ENCODE measurements around the gene STRIT1. TPM values are rescaled to one million over a fixed set of nuclear protein-coding genes. Genes with fewer than 3 reads are reported as not detected.

STRIT1 gene
- total and polyA plus RNA-seq, 2 of the 4 experiments (the other 2 are of a cell fraction), result not detected

GRCh38 chr3:155317211-155317610 lies 23.7 kb upstream of the STRIT1 start:
- DNase-seq (no peak), ATAC-seq (ENCODE audit: low read depth) (no peak)
- no peak overlapping the region for H2BK20ac ChIP-seq (ENCODE audit: low read depth, low read length)
- no peak overlapping the region for H3K27ac ChIP-seq (ENCODE audit: insufficient read depth, low read length)
- H2AK5ac ChIP-seq (ENCODE audit: low read depth, low read length), result no peak overlapping the region
- ChIA-PET CTCF (no interaction called here), POLR2A (ENCODE audit: unreplicated experiment) (no interaction called here)
- H4K91ac ChIP-seq (ENCODE audit: insufficient read depth, low read depth, low read length), result no peak overlapping the region
- H2BK120ac ChIP-seq (ENCODE audit: low read depth, low read length), result no peak overlapping the region
- dilution Hi-C loops (cut with HindIII; ENCODE audit: low sequenced_read_pairs, unreplicated experiment), result no loop called here
- no CpG with 5 or more reads among the region's 1 CpG for WGBS, 2 experiments (ENCODE audit: extremely low coverage in 2 of 2, insufficient read length in 1 of 2)
- H2BK5ac ChIP-seq (ENCODE audit: low read depth, low read length, poor library complexity, severe bottlenecking), result no peak overlapping the region
- no peak overlapping the region for H3K18ac ChIP-seq (ENCODE audit: low read depth, low read length)
- no peak overlapping the region for H3K4me3 ChIP-seq (ENCODE audit: insufficient read depth, low read depth, low read length)
- no TSS peak for BruUV-seq (replicated peaks)
- H3K79me1 ChIP-seq (ENCODE audit: low read depth in 1 of 2, low read length in 2 of 2), result no peaks in the 10 kb centered on the region
- no peak overlapping the region for H3K9ac ChIP-seq (ENCODE audit: low read depth, low read length)
- peaks cover 1% of the 10 kb centered on the region; the same call in 1 of the 2 replicates for H3K4me1 ChIP-seq (ENCODE audit: control insufficient read depth, insufficient read depth, low read length)
- intact Hi-C loops (cut with micrococcal nuclease), result no loop called here
- H4K5ac ChIP-seq (ENCODE audit: low read depth, low read length), result no peak overlapping the region
- H2AFZ ChIP-seq (replicated peaks; ENCODE audit: low read length, poor library complexity), result no peak overlapping the region
- no peaks in the 10 kb centered on the region for H3K9me1 ChIP-seq (ENCODE audit: insufficient read depth, low read length)
- no peak overlapping the region for H3K23ac ChIP-seq (ENCODE audit: low read depth, low read length)
- H4K20me1 ChIP-seq (ENCODE audit: insufficient read depth, low read length), result no peaks in the 10 kb centered on the region
- in situ Hi-C loops (cut with MboI; ENCODE audit: low sequenced_read_pairs), result loop anchor here (10.0 kb wide), 1 partner anchor 362 kb away; no protein-coding TSS in a partner anchor
- H4K8ac ChIP-seq (ENCODE audit: low read depth in 2 of 2, low read length in 2 of 2), result no peak overlapping the region
- no peaks in the 10 kb centered on the region for H3K36me3 ChIP-seq (ENCODE audit: control insufficient read depth, insufficient read depth, low read length)
- TF ChIP-seq ELK1 (IDR thresholded peaks at IDR 0.05; ENCODE audit: borderline replicate concordance, low read depth, low read length), result no peak
- no peak for TF ChIP-seq MAFK (IDR thresholded peaks at IDR 0.05; ENCODE audit: low read depth, low read length)
- no peak for TF ChIP-seq USF2 (IDR thresholded peaks at IDR 0.05; ENCODE audit: low read depth, low read length)
- no peak for TF ChIP-seq CHD1 (IDR thresholded peaks at IDR 0.05; ENCODE audit: low read depth, low read length)
- TF ChIP-seq BHLHE40 (IDR thresholded peaks at IDR 0.05; ENCODE audit: low read depth, low read length), result no peak
- no peak overlapping the region for H2BK15ac ChIP-seq (ENCODE audit: low read depth, low read length)
- H3K56ac ChIP-seq (ENCODE audit: extremely low read depth, insufficient read depth, low read length), result no peak overlapping the region
- no peak overlapping the region for H3K14ac ChIP-seq (replicated peaks; ENCODE audit: low read depth, low read length)
- H3K4ac ChIP-seq (ENCODE audit: low read depth, low read length), result no peak overlapping the region
- no peaks in the 10 kb centered on the region for H3K9me3 ChIP-seq (ENCODE audit: control insufficient read depth, insufficient read depth, low read length)
- H3K4me2 ChIP-seq (ENCODE audit: low read depth, low read length), result no peak overlapping the region
- no peak overlapping the region for H2AK9ac ChIP-seq (replicated peaks; ENCODE audit: low read depth, low read length, poor library complexity)
- H3K27me3 ChIP-seq (ENCODE audit: control insufficient read depth, insufficient read depth, low read length), result no peaks in the 10 kb centered on the region
